T follicular helper cell (primary cell): Measurements from ENCODE around the gene WDR6.
A peak's percentile ranks its signal among the peaks of the same experiment; 100 is the strongest.

Experiments used
- DNase-seq: peaks from one replicate; pipeline ENCODE4 v3.0.0-alpha.2; 2020; ENCODE audit warnings: low read depth

The WDR6 gene

DNA sequence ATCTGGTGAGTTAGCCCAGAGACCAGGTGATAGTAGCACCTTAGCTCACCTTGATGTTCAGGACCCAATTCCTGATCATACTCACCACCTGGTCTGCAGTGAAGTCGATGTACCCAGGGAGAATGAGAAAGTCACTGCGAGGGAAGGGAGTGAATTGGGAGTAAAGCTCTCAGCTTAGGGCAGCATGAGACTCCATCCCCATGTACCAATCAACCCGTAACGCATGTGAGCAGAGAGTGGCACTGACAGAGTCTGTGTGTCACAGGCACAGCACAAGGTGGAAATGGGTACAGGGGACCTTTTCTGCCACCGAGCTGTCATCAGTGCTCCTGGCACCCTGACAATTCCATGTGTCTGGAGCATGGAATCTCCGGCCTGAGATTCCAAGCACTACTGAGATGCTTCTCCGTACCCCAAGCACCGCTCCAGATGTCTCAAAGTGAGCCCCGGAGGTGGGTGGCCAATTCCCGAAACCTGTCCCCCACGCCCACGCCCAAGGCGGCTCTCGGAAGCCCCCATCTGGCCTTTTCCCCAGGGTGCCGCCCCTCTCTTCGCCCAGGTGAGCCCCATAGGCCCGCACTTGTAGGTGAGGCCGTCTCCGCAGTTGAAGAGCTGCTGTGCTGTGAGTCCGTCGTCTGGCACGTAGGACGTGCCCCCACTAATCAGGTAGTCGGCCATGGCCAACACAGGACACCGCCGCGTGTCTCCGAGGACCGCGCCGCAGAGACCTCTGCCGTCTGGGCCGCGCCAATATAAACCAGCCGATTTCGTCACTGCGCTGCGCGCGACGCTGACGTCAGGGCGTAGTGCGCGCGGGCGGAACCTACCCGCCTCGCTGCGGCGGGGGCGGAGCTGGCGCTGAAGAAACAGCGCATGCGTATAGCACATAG is 21.7 kb downstream of the WDR6 start, which contains the start of gene IMPDH2:
Gene IMPDH2 (minus strand): TSS at position 726 of the 890 bp plus-strand sequence. CDS start 48 bp downstream, at position 678.
- peak; percentile 89 for DNase-seq

DNA sequence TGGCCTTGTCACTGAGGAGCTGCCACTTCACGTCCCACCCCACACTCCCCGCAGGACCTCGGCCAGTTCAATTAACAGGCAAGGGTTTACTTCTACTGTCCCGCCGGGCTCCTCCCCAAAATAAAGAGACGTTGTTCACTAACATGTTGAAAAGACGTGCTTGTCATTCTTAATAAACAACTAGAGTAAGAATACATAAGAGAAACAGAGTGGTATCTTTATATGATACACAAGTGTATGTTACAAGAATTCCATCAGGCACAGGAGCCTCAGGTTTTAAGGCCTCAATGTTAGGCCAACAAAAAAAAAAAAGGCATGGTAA is 22.3 kb downstream of the WDR6 start:
- DNase-seq: no peak

DNA sequence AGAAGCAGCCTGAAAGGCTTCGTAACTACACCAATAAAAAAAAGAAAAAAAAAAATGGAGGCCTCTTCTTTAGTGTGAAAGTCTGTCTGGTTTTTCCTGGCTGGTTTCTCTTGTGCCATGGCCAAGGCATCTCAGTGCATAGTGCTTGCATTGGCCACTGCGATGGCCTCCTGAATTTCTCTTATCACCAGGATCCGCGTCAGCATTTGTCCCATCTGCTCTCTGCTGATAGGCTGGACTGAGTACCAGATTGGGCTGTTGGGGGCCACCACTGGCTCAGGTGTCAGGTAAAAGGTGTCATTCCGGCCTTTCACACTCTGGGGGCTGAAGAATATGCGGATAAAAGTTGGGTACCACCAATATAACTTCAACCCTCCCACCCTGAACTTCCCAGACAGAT is 23.1 kb downstream of the WDR6 start:
- no peak for DNase-seq

DNA sequence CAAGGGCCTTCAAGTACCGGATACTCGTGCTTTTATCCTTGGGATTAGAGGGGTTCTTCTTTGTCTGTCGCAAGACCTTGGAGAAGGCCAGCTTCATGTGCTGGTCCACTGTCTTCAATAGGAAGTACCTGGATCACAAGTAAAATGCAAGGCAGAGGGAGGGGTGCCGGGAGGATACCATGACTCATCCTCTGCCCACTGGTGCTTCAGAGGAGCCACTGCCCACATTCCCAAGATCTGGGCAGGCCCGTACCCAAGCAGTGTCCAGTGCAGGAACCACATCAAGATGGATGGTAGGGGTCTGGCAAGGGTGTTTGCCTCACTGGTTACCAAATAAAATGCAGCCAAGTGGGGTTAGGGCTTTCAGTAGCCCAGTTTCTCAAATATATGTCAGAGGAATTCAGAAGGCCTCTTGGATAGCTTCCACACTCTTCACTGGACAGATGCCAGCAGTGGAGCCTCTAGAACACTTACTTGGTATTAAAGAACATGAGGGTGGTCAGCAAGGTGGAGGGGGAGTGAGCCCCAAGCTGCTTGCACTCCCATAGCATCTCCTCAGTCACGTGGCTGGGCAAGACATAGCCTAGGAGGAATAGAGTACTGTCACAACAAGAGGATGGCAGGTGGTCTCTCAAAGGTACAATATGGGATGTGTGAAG is 25.6 kb downstream of the WDR6 start:
- no peak for DNase-seq

DNA sequence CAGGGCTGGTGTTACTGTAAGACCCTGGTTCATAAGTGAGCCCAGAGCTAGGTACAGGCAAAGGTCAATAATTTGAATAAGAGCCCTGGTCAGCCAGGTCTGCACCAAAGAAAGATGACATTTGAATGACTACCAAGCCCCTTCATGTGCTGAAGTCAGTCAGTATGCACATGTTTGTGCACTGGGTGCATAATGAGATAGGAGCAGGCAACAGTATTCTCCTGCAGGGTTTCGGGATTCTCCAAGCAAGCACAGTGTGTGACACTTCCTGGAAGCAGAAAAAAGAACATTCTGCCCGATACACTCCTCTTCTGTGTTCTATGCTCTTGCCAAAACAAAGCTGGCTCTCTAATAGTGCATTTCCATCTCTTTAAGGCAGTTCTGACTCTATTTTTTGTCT is 27.5 kb downstream of the WDR6 start:
- no peak for DNase-seq

DNA sequence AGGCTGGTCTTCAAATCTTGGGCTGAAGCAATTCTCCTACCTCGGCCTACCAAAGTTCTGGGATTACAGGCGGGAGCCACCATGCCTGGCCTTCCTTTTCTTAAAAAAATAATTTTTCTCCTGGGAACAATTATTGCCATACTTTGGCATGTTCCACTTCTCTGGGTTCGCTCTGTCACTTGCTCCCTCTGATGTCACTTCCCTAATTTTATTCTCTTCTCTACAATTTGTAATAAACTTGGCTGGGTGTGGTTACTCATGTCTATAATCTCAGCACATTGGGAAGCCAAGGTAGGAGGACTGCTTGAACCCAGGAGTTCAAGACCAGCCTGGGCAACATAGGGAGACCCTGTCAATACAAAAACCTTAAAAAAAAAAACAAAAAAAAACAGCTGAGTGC is 28.1 kb downstream of the WDR6 start:
- no peak for DNase-seq

DNA sequence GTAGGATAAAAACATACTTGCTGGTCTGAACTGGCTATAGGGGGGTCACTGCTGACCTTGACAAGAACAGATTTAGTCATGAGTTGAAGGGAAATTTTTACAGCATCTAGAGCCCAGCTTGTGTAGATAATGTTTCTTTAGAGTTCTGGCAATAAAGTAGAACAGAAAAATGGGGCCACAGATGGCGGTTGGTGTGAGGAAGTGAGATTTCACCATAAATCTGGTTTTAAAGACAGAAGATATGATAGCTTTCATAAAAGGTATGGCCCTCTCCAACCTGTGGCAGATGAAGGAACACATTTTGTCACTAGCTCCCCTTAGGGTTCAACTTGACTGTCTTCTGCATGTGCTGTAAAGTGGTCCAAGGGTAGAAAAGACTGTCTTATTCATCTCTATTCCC is 46.4 kb downstream of the WDR6 start:
- DNase-seq: no peak

DNA sequence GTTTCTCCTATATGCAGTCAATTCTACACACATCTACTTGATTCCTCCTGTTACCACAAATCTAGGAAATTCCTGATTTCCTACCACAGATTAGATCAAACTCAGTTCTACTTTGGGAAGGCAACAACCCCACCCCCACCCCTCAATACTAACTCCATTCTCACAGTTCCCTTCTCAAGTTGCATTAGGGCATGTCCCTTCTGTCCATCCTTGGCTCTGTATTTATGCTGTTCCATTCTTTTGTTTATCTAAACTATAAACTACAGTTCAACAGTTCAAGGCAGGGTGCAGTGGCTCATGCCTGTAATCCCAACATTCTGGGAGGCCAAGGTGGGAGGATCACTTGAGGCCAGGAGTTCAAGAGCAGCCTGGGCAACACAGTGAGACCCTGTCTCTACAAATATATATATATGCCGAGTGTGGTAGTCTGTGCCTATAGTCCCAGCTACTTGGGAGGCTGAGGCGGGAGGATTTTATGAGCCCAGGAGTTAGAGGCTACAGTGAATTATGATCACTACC is 47.2 kb downstream of the WDR6 start:
- no peak for DNase-seq

DNA sequence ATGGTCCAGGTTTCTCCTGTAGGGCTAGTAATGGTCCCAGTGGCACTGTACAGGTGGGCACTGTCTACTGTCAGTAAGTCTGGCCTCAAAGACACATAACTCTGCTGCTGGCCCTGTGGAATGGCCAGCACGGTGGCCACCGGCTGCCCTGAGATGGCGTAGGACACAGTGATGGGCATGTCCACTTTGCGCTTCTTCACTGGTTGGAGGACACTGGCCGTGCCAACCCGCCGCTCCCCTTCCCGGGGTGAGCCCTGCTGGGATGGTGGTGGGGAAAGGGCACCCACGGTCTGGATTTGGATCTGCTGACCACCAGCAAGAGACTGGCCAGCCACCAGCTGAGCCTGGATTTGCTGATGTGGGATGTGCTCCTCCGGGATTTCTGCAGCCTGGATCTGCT is 50.1 kb downstream of the WDR6 start:
- DNase-seq: no peak

DNA sequence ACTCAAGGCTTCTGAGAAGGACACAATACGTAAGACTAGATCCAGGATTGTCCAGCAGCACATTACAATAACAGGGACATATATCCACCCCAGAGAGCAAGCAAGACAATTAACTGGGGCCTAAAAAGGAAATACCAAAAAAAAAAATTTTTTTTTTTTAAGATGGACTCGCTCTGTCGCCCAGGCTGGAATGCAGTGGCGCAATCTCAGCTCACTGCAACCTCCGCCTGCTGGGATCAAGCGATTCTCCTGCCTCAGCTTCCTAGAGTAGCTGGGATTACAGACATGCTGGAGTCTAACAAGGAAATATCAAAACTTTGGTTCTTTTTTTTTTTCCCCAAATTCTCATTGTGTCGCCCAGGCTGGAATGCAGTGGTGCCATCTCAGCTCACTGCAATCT is 50.8 kb downstream of the WDR6 start:
- DNase-seq: no peak
